HEK293 (cell line): Measurements from ENCODE around the gene CDKN2A.

Experiments used
- EGR2 ChIP-seq: fragments of 450-650 bp; formaldehyde crosslinking; IDR thresholded peaks from 2 replicates; pipeline ENCODE4 v1.5.1; 2016; ENCODE audit warnings: low read depth, missing biosample characterization, missing genetic modification characterization
- FEZF1 ChIP-seq: fragments of 450-650 bp; formaldehyde crosslinking; IDR thresholded peaks from 2 replicates; pipeline ENCODE4 v1.5.1; 2016; ENCODE audit warnings: missing biosample characterization, missing genetic modification characterization
- GLIS1 ChIP-seq: fragments of 450-650 bp; formaldehyde crosslinking; IDR thresholded peaks from 2 replicates; pipeline ENCODE4 v1.5.1; 2016; ENCODE audit warnings: missing biosample characterization, missing genetic modification characterization
- GLIS2 ChIP-seq: fragments of 450-650 bp; formaldehyde crosslinking; IDR thresholded peaks from 2 replicates; pipeline ENCODE4 v1.5.1; 2016; ENCODE audit warnings: missing biosample characterization, missing genetic modification characterization
- KLF10 ChIP-seq: fragments of 450-650 bp; IDR thresholded peaks from 2 replicates; pipeline ENCODE4 v1.5.1; 2018; ENCODE audit warnings: missing biosample characterization, mild to moderate bottlenecking, missing genetic modification characterization
- KLF8 ChIP-seq: fragments of 450-650 bp; formaldehyde crosslinking; IDR thresholded peaks from 2 replicates; pipeline ENCODE4 v1.5.1; 2016; ENCODE audit warnings: missing biosample characterization, missing genetic modification characterization
- MZF1 ChIP-seq: fragments of 450-650 bp; formaldehyde crosslinking; IDR thresholded peaks from 2 replicates; pipeline ENCODE4 v1.5.1; 2017; ENCODE audit warnings: missing biosample characterization, missing genetic modification characterization, borderline replicate concordance
- SP2 ChIP-seq: fragments of 450-650 bp; formaldehyde crosslinking; IDR thresholded peaks from 2 replicates; pipeline ENCODE4 v1.5.1; 2016; ENCODE audit warnings: missing biosample characterization, missing genetic modification characterization
- ZBTB20 ChIP-seq: fragments of 450-650 bp; formaldehyde crosslinking; IDR thresholded peaks from 2 replicates; pipeline ENCODE4 v1.5.1; 2016; ENCODE audit warnings: missing biosample characterization, missing genetic modification characterization
- ZBTB48 ChIP-seq: fragments of 450-650 bp; formaldehyde crosslinking; IDR thresholded peaks from 2 replicates; pipeline ENCODE4 v1.5.1; 2016; ENCODE audit warnings: missing biosample characterization, missing genetic modification characterization
- ZFHX2 ChIP-seq: fragments of 450-650 bp; formaldehyde crosslinking; conservative IDR thresholded peaks from 2 replicates; pipeline ENCODE4 v1.5.1; 2016; ENCODE audit warnings: missing biosample characterization, missing genetic modification characterization
- ZIC2 ChIP-seq: fragments of 450-650 bp; formaldehyde crosslinking; IDR thresholded peaks from 2 replicates; pipeline ENCODE4 v1.5.1; 2016; ENCODE audit warnings: missing biosample characterization, missing genetic modification characterization
- ZNF223 ChIP-seq: fragments of 450-650 bp; formaldehyde crosslinking; IDR thresholded peaks from 2 replicates; pipeline ENCODE4 v1.5.1; 2016; ENCODE audit warnings: missing biosample characterization, missing genetic modification characterization
- ZNF335 ChIP-seq: fragments of 450-650 bp; formaldehyde crosslinking; conservative IDR thresholded peaks from 2 replicates; pipeline ENCODE4 v1.5.1; 2016; ENCODE audit warnings: missing biosample characterization, missing genetic modification characterization
- ZNF600 ChIP-seq: fragments of 450-650 bp; formaldehyde crosslinking; IDR thresholded peaks from 2 replicates; pipeline ENCODE4 v1.5.1; 2016; ENCODE audit warnings: missing biosample characterization, missing genetic modification characterization
- ZNF76 ChIP-seq: fragments of 450-650 bp; formaldehyde crosslinking; IDR thresholded peaks from 2 replicates; pipeline ENCODE4; 2016; ENCODE audit warnings: low read depth, missing biosample characterization, missing genetic modification characterization, borderline replicate concordance
- ZSCAN30 ChIP-seq: fragments of 450-650 bp; IDR thresholded peaks from 2 replicates; pipeline ENCODE4 v1.5.1; 2018; ENCODE audit warnings: missing biosample characterization, mild to moderate bottlenecking, missing genetic modification characterization, moderate library complexity
- TF ChIP-seq, protein P1 (sequence below): fragments of 450-650 bp; formaldehyde crosslinking; optimal IDR thresholded peaks from 2 replicates; pipeline ENCODE3; 2016; ENCODE audit warnings: missing biosample characterization, mild to moderate bottlenecking, missing genetic modification characterization
- TF ChIP-seq, protein P2 (sequence below): fragments of 450-650 bp; formaldehyde crosslinking; conservative IDR thresholded peaks from 2 replicates; pipeline ENCODE4 v1.5.1; 2016; ENCODE audit warnings: low read depth, missing biosample characterization, missing genetic modification characterization
- TF ChIP-seq, protein P3 (sequence below): fragments of 450-650 bp; formaldehyde crosslinking; IDR thresholded peaks from 2 replicates; pipeline ENCODE4 v1.5.1; 2017; ENCODE audit warnings: missing biosample characterization, missing genetic modification characterization
- TF ChIP-seq, protein P4 (sequence below): fragments of 450-650 bp; formaldehyde crosslinking; IDR thresholded peaks from 2 replicates; pipeline ENCODE4 v1.5.1; 2017; ENCODE audit warnings: missing biosample characterization, missing genetic modification characterization
- TF ChIP-seq, protein P5 (sequence below): fragments of 450-650 bp; formaldehyde crosslinking; IDR thresholded peaks from 2 replicates; pipeline ENCODE4 v1.5.1; 2016; ENCODE audit warnings: missing biosample characterization, missing genetic modification characterization
- TF ChIP-seq, protein P6 (sequence below): fragments of 450-650 bp; formaldehyde crosslinking; conservative IDR thresholded peaks from 2 replicates; pipeline ENCODE4 v1.5.1; 2016; ENCODE audit warnings: low read depth, missing biosample characterization, missing genetic modification characterization

Gene CDKN2A

DNA sequence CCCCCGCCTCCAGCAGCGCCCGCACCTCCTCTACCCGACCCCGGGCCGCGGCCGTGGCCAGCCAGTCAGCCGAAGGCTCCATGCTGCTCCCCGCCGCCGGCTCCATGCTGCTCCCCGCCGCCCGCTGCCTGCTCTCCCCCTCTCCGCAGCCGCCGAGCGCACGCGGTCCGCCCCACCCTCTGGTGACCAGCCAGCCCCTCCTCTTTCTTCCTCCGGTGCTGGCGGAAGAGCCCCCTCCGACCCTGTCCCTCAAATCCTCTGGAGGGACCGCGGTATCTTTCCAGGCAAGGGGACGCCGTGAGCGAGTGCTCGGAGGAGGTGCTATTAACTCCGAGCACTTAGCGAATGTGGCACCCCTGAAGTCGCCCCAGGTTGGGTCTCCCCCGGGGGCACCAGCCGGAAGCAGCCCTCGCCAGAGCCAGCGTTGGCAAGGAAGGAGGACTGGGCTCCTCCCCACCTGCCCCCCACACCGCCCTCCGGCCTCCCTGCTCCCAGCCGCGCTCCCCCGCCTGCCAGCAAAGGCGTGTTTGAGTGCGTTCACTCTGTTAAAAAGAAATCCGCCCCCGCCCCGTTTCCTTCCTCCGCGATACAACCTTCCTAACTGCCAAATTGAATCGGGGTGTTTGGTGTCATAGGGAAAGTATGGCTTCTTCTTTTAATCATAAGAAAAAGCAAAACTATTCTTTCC is 19.3 kb downstream of the CDKN2A start (continued):
- TF ChIP-seq, protein P1, sequence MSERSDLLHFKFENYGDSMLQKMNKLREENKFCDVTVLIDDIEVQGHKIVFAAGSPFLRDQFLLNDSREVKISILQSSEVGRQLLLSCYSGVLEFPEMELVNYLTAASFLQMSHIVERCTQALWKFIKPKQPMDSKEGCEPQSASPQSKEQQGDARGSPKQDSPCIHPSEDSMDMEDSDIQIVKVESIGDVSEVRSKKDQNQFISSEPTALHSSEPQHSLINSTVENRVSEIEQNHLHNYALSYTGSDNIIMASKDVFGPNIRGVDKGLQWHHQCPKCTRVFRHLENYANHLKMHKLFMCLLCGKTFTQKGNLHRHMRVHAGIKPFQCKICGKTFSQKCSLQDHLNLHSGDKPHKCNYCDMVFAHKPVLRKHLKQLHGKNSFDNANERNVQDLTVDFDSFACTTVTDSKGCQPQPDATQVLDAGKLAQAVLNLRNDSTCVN = peak; percentile 67
- TF ChIP-seq GLIS2 (tag by site-specific recombination) = peak; percentile 97
- TF ChIP-seq, protein P2, sequence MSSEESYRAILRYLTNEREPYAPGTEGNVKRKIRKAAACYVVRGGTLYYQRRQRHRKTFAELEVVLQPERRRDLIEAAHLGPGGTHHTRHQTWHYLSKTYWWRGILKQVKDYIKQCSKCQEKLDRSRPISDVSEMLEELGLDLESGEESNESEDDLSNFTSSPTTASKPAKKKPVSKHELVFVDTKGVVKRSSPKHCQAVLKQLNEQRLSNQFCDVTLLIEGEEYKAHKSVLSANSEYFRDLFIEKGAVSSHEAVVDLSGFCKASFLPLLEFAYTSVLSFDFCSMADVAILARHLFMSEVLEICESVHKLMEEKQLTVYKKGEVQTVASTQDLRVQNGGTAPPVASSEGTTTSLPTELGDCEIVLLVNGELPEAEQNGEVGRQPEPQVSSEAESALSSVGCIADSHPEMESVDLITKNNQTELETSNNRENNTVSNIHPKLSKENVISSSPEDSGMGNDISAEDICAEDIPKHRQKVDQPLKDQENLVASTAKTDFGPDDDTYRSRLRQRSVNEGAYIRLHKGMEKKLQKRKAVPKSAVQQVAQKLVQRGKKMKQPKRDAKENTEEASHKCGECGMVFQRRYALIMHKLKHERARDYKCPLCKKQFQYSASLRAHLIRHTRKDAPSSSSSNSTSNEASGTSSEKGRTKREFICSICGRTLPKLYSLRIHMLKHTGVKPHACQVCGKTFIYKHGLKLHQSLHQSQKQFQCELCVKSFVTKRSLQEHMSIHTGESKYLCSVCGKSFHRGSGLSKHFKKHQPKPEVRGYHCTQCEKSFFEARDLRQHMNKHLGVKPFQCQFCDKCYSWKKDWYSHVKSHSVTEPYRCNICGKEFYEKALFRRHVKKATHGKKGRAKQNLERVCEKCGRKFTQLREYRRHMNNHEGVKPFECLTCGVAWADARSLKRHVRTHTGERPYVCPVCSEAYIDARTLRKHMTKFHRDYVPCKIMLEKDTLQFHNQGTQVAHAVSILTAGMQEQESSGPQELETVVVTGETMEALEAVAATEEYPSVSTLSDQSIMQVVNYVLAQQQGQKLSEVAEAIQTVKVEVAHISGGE = peak; percentile 94
- TF ChIP-seq ZNF76 = no peak; the same call in 1 of the 2 replicates
- TF ChIP-seq MZF1 (tag by site-specific recombination) = peak; percentile 53; the same call in 1 of the 2 replicates
- peak; percentile 55 for TF ChIP-seq ZSCAN30 (tag by site-specific recombination)
- no peak for TF ChIP-seq FEZF1 (tag by site-specific recombination)
- TF ChIP-seq, protein P3, sequence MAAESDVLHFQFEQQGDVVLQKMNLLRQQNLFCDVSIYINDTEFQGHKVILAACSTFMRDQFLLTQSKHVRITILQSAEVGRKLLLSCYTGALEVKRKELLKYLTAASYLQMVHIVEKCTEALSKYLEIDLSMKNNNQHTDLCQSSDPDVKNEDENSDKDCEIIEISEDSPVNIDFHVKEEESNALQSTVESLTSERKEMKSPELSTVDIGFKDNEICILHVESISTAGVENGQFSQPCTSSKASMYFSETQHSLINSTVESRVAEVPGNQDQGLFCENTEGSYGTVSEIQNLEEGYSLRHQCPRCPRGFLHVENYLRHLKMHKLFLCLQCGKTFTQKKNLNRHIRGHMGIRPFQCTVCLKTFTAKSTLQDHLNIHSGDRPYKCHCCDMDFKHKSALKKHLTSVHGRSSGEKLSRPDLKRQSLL (tag by site-specific recombination) = peak; percentile 97
- TF ChIP-seq, protein P4, sequence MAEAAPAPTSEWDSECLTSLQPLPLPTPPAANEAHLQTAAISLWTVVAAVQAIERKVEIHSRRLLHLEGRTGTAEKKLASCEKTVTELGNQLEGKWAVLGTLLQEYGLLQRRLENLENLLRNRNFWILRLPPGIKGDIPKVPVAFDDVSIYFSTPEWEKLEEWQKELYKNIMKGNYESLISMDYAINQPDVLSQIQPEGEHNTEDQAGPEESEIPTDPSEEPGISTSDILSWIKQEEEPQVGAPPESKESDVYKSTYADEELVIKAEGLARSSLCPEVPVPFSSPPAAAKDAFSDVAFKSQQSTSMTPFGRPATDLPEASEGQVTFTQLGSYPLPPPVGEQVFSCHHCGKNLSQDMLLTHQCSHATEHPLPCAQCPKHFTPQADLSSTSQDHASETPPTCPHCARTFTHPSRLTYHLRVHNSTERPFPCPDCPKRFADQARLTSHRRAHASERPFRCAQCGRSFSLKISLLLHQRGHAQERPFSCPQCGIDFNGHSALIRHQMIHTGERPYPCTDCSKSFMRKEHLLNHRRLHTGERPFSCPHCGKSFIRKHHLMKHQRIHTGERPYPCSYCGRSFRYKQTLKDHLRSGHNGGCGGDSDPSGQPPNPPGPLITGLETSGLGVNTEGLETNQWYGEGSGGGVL (tag by site-specific recombination) = peak; percentile 87
- peak; percentile 93 for TF ChIP-seq ZIC2 (tag by site-specific recombination)
- peak; percentile 68 for TF ChIP-seq SP2
- TF ChIP-seq KLF10 (tag by site-specific recombination) = 0 out of 2 replicates have a peak, but pooled peaks have one; percentile 31
- TF ChIP-seq, protein P5, sequence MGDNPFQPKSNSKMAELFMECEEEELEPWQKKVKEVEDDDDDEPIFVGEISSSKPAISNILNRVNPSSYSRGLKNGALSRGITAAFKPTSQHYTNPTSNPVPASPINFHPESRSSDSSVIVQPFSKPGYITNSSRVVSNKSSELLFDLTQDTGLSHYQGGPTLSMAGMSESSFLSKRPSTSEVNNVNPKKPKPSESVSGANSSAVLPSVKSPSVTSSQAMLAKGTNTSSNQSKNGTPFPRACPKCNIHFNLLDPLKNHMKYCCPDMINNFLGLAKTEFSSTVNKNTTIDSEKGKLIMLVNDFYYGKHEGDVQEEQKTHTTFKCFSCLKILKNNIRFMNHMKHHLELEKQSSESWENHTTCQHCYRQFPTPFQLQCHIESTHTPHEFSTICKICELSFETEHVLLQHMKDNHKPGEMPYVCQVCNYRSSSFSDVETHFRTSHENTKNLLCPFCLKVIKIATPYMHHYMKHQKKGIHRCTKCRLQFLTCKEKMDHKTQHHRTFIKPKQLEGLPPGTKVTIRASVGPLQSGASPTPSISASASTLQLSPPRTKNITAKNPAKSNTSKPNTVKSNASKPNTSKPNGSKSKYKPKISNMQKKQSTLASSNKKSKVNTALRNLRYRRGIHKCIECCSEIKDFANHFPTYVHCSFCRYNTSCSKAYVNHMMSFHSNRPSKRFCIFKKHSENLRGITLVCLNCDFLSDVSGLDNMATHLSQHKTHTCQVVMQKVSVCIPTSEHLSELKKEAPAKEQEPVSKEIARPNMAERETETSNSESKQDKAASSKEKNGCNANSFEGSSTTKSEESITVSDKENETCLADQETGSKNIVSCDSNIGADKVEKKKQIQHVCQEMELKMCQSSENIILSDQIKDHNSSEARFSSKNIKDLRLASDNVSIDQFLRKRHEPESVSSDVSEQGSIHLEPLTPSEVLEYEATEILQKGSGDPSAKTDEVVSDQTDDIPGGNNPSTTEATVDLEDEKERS = no peak
- peak; percentile 81 for TF ChIP-seq ZFHX2
- 0 out of 2 replicates have a peak, but pooled peaks have one; percentile 30 for TF ChIP-seq ZNF223 (tag by site-specific recombination)
- peak; percentile 88 for TF ChIP-seq GLIS1
- TF ChIP-seq ZBTB48 (tag by site-specific recombination) = peak; percentile 87
- TF ChIP-seq KLF8 (tag by site-specific recombination) = peak; percentile 67
- TF ChIP-seq, protein P6, sequence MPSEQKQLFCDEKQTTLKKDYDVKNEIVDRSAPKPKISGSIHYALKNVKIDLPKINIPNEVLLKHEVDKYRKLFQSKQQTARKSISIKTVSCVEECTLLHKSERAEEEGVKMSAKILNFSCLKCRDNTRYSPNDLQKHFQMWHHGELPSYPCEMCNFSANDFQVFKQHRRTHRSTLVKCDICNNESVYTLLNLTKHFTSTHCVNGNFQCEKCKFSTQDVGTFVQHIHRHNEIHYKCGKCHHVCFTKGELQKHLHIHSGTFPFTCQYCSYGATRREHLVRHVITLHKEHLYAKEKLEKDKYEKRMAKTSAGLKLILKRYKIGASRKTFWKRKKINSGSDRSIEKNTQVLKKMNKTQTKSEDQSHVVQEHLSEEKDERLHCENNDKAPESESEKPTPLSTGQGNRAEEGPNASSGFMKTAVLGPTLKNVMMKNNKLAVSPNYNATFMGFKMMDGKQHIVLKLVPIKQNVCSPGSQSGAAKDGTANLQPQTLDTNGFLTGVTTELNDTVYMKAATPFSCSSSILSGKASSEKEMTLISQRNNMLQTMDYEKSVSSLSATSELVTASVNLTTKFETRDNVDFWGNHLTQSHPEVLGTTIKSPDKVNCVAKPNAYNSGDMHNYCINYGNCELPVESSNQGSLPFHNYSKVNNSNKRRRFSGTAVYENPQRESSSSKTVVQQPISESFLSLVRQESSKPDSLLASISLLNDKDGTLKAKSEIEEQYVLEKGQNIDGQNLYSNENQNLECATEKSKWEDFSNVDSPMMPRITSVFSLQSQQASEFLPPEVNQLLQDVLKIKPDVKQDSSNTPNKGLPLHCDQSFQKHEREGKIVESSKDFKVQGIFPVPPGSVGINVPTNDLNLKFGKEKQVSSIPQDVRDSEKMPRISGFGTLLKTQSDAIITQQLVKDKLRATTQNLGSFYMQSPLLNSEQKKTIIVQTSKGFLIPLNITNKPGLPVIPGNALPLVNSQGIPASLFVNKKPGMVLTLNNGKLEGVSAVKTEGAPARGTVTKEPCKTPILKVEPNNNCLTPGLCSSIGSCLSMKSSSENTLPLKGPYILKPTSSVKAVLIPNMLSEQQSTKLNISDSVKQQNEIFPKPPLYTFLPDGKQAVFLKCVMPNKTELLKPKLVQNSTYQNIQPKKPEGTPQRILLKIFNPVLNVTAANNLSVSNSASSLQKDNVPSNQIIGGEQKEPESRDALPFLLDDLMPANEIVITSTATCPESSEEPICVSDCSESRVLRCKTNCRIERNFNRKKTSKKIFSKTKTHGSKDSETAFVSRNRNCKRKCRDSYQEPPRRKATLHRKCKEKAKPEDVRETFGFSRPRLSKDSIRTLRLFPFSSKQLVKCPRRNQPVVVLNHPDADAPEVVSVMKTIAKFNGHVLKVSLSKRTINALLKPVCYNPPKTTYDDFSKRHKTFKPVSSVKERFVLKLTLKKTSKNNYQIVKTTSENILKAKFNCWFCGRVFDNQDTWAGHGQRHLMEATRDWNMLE (tag by site-specific recombination) = no peak
- TF ChIP-seq ZNF335 (tag by site-specific recombination) = peak; percentile 78
- TF ChIP-seq EGR2 (tag by site-specific recombination) = peak; percentile 82
- TF ChIP-seq ZNF600 (tag by site-specific recombination) = peak; percentile 25; the same call in 1 of the 2 replicates
- TF ChIP-seq ZBTB20 = peak; percentile 44; the same call in 1 of the 2 replicates
